ENCODE results near the gene PRKCA.

GRCh38 chr17:66372182-66372581 lies 69.8 kb downstream of the PRKCA start:
- TF ChIP-seq CTCF (conservative IDR thresholded peaks at IDR 0.05; ENCODE audit: low read length), result no peak
- TF ChIP-seq EZH2phosphoT487 (IDR thresholded peaks at IDR 0.05; ENCODE audit: borderline replicate concordance), result no peak
